HepG2 (cell line): ENCODE measurements around the gene KDM4F. TPM values are rescaled to one million over a fixed set of nuclear protein-coding genes. Genes with fewer than 3 reads are reported as not detected.

Experiments used
- MAF1 ChIP-seq: sonication (generic); formaldehyde crosslinking; IDR thresholded peaks from 2 replicates; pipeline ENCODE4 v1.5.0; 2020; ENCODE audit warnings: missing genetic modification reagents, borderline replicate concordance
- ZNF354B ChIP-seq: sonication (generic); formaldehyde crosslinking; IDR thresholded peaks from 2 replicates; pipeline ENCODE4 v1.8.0; 2022; ENCODE audit warnings: mild to moderate bottlenecking, missing genetic modification reagents
- polyA plus RNA-seq, 8 experiments: library from polyadenylated mRNA; depleted of rRNA in 3 of 8; stranded (reverse) in 7 of 8; unstranded in 1 of 8; fragments of >200 nt; fragmentation: Illumina TruSeq in 4 of 8; extraction: Trizol in 4 of 8; gene quantifications; 2 replicates each; pipeline versions ENCODE4 v1.2.1 to v1.2.3, GENCODE V29; 2011 to 2016; ENCODE audit warnings: low read depth in 4 of 8, missing spikeins in 1 of 8, mixed read lengths in 1 of 8; ENCODE audit not compliant: insufficient read depth in 1 of 8
- total RNA-seq, 5 experiments: library from RNA; depleted of rRNA; stranded (reverse); fragments of >200 nt; fragmentation: Illumina TruSeq; extraction: Trizol; gene quantifications; 2 replicates each; pipeline ENCODE4 v1.2.3, GENCODE V29; 2016; ENCODE audit warnings: low read depth in 1 of 5
- TF ChIP-seq, protein P1 (sequence below): sonication (generic); formaldehyde crosslinking; IDR thresholded peaks from 2 replicates; pipeline ENCODE4 v1.4.0; 2020; ENCODE audit warnings: missing genetic modification reagents
- TF ChIP-seq, protein P2 (sequence below): sonication (generic); formaldehyde crosslinking; IDR thresholded peaks from 2 replicates; pipeline ENCODE4 v1.5.1; 2020; ENCODE audit warnings: mild to moderate bottlenecking, missing genetic modification reagents, borderline replicate concordance
- TF ChIP-seq, protein P3 (sequence below): sonication (generic); formaldehyde crosslinking; IDR thresholded peaks from 2 replicates; pipeline ENCODE4 v1.4.0; 2020; ENCODE audit warnings: missing genetic modification reagents, borderline replicate concordance

Gene KDM4F
- total and polyA plus RNA-seq, 2 of the 13 experiments (the other 11 are each of a cell fraction or from before 2014, with no cell fraction given): not detected

DNA sequence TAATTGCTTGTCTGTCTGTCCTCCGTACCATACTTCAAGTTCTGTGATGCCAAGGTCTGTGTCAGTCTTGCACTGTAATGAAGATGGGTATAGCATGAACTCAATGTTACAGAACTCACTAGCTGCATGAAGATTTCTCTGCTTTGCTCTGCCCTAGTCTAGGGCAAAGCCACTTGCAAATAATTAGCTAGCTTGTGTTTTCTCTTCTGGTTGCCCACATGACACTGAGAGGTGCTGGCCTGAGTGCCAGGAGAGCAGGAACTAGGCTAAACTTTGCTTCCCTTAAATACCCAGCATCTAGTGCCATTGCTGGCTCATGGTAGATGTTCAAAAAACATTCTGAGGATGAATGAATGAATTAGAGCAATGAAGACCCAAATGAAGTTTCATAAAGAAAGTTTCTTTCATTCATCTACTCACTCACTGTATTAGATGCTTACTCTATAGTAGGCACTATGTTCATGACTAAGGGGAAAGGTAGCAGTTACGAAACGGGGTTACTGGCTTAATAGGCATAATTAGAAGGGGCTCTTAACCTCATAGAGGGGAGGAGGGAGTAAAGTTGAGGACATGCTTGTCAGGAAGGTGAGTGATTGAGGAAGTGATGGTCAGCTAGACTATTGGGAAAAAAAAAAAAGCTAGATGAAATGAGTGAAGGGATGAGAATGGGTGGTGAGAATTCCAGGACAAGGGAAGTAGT lies 36.0 kb downstream of the KDM4F start (continued):
- TF ChIP-seq, protein P1, sequence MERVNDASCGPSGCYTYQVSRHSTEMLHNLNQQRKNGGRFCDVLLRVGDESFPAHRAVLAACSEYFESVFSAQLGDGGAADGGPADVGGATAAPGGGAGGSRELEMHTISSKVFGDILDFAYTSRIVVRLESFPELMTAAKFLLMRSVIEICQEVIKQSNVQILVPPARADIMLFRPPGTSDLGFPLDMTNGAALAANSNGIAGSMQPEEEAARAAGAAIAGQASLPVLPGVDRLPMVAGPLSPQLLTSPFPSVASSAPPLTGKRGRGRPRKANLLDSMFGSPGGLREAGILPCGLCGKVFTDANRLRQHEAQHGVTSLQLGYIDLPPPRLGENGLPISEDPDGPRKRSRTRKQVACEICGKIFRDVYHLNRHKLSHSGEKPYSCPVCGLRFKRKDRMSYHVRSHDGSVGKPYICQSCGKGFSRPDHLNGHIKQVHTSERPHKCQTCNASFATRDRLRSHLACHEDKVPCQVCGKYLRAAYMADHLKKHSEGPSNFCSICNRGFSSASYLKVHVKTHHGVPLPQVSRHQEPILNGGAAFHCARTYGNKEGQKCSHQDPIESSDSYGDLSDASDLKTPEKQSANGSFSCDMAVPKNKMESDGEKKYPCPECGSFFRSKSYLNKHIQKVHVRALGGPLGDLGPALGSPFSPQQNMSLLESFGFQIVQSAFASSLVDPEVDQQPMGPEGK (CRISPR knock-in tag): no peak
- TF ChIP-seq ZNF354B (CRISPR knock-in tag) (no peak), MAF1 (CRISPR knock-in tag) (no peak)
- TF ChIP-seq, protein P2, sequence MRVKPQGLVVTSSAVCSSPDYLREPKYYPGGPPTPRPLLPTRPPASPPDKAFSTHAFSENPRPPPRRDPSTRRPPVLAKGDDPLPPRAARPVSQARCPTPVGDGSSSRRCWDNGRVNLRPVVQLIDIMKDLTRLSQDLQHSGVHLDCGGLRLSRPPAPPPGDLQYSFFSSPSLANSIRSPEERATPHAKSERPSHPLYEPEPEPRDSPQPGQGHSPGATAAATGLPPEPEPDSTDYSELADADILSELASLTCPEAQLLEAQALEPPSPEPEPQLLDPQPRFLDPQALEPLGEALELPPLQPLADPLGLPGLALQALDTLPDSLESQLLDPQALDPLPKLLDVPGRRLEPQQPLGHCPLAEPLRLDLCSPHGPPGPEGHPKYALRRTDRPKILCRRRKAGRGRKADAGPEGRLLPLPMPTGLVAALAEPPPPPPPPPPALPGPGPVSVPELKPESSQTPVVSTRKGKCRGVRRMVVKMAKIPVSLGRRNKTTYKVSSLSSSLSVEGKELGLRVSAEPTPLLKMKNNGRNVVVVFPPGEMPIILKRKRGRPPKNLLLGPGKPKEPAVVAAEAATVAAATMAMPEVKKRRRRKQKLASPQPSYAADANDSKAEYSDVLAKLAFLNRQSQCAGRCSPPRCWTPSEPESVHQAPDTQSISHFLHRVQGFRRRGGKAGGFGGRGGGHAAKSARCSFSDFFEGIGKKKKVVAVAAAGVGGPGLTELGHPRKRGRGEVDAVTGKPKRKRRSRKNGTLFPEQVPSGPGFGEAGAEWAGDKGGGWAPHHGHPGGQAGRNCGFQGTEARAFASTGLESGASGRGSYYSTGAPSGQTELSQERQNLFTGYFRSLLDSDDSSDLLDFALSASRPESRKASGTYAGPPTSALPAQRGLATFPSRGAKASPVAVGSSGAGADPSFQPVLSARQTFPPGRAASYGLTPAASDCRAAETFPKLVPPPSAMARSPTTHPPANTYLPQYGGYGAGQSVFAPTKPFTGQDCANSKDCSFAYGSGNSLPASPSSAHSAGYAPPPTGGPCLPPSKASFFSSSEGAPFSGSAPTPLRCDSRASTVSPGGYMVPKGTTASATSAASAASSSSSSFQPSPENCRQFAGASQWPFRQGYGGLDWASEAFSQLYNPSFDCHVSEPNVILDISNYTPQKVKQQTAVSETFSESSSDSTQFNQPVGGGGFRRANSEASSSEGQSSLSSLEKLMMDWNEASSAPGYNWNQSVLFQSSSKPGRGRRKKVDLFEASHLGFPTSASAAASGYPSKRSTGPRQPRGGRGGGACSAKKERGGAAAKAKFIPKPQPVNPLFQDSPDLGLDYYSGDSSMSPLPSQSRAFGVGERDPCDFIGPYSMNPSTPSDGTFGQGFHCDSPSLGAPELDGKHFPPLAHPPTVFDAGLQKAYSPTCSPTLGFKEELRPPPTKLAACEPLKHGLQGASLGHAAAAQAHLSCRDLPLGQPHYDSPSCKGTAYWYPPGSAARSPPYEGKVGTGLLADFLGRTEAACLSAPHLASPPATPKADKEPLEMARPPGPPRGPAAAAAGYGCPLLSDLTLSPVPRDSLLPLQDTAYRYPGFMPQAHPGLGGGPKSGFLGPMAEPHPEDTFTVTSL: no peak
- TF ChIP-seq, protein P3, sequence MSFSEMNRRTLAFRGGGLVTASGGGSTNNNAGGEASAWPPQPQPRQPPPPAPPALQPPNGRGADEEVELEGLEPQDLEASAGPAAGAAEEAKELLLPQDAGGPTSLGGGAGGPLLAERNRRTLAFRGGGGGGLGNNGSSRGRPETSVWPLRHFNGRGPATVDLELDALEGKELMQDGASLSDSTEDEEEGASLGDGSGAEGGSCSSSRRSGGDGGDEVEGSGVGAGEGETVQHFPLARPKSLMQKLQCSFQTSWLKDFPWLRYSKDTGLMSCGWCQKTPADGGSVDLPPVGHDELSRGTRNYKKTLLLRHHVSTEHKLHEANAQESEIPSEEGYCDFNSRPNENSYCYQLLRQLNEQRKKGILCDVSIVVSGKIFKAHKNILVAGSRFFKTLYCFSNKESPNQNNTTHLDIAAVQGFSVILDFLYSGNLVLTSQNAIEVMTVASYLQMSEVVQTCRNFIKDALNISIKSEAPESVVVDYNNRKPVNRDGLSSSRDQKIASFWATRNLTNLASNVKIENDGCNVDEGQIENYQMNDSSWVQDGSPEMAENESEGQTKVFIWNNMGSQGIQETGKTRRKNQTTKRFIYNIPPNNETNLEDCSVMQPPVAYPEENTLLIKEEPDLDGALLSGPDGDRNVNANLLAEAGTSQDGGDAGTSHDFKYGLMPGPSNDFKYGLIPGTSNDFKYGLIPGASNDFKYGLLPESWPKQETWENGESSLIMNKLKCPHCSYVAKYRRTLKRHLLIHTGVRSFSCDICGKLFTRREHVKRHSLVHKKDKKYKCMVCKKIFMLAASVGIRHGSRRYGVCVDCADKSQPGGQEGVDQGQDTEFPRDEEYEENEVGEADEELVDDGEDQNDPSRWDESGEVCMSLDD (CRISPR knock-in tag): no peak
